ENCODE data around the gene SSTR4.
A peak's percentile ranks its signal among the peaks of the same experiment; 100 is the strongest.

Gene SSTR4

DNA sequence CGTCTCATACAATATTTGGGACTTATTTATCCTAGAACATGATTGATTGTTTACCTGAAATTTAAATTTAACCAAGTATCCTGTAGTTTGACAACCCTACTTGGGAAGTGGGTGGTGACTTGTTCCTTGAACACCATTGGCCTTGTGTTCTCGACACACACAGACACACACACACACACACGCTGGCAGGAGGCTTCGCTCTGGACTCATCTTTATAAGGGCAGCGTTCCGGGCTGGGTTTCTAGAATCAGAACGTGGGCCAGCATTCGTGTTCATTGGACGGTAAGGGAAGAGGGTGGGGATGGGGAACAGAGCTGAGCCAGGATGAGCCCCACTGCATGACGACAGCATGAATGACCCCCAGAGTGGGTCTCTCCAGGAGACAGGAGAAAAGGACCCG, 16.2 kb upstream of the SSTR4 start:
- DNase-seq, result no peak

DNA sequence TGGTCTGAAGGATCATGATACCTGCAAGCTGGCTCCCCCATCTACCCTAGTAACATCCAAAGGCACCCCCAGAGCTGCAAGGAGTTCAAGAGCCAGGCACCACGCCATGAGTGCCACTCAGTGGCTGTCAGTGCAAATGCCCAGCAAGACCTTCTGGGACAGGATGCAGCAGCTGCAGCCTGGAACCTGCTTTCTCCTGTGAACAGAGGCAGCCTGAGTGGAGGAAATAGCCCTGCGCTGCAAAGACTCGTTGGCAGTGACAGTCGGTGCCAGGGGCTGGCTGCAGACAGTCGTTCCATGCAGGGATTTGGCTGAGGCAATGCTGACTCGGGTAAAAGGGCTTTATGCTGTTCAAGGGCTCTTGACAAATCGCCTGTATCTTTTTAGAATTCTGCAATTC, 15.7 kb upstream of the SSTR4 start:
- no peak for DNase-seq

DNA sequence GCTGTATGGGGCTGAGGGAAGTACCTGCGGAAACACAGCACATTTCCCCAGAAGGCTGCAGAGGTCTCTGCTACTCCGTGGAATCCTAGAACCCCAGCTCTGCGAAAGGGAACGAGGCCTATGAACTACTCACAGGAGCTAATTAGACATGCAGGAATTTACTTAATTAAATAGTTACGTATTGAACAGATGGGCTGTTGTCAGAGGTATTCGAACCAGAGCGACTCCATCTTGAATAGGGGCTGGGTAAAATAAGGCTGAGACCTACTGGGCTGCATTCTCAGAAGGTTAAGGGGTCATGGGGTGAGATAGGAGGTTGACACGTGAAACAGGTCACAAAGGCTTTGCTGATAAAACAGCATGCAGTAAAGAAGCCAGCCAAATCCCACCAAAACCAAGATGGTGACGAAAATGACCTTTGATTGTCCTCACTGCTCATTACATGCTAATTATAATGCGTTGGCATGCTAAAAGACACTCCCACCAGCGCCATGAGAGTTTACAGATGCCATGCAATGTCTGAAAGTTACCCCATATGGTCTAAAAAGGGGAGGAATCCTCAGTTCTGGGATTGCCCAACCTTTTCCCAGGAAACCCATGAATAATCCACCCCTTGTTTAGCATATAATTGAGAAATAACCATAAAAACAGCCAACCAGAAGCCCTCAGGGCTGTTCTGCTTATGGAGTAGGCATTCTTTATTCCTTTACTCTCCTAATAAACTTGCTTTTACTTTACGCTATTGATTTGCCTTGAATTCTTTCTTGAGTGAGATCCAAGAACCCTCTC, 14.7 kb upstream of the SSTR4 start:
- no peak for DNase-seq

DNA sequence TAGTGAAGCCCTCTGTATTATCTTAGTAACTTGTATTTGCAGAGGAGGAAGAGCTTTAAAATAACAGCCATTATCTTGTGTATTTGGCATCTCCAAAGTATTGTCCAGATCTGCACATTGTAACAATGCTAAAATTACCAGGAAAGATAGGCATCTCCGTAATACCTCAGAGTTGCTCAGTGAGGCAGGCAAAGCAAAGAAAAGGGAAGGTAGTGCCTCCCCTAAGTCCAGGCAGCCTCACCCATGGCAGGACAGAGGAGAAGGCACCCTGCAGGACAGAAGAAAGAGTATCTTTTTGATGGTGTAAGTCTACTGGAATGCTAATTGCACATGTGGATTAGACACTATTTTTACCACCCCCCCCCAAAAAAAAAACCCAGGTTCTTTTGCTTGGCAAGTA, 13.6 kb upstream of the SSTR4 start:
- peak in 3 of 4 experiments; percentile 37 to 54 (median 43) for DNase-seq

DNA sequence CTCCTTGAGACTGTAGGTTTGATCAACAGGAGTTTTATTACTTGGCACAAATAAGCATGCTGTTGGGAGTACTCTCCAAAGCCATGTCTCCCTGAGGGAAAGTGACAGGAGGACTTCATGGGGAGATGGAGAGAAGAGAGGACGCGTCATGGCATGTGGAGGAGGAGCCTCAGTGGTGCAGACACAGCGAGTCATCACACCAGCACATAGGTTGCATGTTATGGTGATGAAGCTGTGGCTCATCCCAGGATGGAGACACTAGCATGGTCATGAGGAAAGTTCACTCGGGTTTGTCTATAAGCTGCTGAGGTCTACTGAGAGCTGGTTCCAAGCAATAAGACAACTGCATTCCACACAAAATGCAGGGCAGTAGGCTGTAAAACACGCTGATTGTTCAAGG, 13.2 kb upstream of the SSTR4 start:
- peak in 2 of 4 experiments; percentile 42 to 60 for DNase-seq

DNA sequence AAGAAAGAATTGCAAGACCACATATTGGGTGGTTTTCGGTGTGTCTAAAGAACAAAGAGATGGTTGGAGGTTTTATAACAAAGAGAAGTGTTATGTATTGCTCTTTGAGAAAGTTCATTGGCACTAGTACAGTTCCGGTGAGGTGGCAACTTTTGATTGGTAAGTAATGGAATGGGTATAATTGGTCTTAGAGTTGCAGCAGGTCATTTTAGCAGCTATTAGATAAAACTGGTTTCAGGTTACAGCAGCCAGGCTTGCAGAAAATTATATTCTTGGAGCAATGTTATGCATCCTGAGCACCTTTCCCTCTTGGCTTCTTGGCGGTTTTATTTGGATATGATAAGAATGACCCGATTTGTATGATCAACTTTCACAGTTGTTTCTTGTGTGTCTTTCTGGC, 12.3 kb upstream of the SSTR4 start:
- DNase-seq, result no peak

DNA sequence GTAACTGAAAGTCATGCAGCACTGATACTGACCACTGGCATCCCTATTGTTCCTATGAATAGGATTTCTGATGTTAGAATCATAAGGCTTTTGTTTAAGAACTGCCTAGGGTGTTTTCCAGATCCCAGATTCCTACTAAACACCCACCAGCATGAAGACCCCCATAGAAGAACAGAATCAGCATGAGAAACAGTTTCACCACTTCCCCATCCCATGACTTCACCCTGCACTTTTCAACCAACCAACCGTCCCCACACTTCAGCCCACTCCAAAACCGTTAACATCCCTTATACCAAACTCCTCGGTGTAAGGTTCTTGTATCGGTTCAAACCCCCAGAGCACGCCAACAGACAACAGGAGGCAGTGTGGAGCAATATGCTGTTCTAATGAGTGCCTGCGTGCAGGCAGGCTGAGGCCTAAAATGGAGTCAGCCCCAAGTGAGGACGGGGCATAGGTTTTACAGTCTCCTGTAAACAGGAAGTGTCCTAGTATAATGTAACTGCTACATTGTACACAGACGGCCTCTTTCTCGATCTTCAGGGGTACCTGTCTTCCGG, 11.4 kb upstream of the SSTR4 start:
- DNase-seq, result peak in 2 of 4 experiments; percentile 22 to 23

DNA sequence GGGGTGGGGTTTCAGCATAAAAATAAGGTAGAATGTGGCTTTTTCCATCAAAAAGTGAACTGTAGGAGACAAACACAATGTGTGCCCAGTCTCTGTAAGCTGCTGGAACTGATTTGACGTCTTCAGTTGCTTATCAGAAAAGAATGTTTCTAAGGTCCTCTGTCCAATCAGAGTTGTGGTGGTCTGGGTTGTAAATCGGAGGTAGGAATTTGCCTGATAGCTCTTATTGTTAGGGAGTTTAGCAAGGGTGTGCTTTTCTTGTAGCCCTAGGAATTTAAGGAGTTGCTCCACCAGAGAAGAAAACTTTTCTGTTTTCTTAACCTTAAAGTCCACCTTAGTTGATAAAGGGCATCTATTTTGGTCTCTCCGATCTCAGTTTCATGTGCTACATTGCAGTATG, 10.4 kb upstream of the SSTR4 start:
- DNase-seq, result no peak

DNA sequence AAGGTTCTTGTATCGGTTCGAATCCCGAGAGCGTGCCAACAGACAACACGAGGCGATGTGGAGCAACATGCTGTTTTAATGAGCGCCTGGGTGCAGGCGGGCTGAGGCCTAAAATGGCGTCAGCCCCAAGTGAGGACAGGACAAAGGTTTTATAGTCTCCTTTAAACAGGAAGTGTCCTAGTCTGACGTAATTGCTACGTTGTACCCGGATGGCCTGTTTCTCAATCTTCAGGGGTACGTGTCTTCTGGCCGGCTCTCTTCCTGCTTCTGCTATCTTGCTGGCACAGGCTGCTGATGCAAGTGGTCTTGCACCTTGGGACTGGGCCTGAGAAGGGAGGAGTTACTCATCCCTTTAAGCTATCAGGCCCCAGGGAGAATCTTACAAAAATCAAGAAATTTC, 9.6 kb upstream of the SSTR4 start:
- DNase-seq, result peak; percentile 87 to 94 (median 87)

DNA sequence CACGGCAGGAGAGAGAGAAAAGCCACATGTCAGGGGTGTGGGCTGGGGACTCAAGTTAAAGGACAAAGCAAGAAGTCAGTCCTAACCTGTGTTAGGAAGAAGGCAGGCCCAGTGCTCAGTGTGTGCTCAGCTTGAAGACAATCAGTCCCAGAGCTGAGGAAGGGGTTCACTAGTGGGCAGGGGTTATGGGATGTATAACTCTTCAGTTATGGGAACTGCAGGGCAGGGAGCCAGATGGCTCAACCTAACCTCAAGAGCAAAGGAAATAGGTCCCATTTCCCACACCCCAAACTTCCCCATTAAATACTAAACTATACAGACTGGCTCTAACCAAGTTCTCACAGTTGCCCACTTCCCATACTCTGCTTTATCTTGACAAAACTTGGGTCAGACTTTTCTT, 7.4 kb upstream of the SSTR4 start:
- peak; percentile 71 to 88 (median 82) for DNase-seq

DNA sequence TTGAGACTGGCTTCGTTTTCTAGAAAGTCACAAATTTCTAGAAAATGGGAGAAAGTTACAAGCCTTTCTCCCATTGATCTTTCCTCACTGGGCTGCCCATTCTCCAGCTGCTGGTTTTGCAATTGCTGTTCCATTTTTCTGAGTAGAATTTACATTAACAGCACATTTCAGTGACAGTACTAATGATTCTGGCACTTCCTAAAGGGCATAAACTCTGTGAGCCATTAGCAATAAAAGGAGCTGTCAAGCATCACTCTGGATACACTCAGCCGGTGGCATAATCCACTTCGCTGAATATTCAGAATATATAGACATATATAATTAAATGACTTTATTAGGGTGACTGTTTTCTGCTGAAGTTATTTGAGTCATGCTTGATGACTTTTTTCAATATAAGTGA, 6.7 kb upstream of the SSTR4 start:
- DNase-seq, result peak in 1 of 4 experiments; percentile 27

DNA sequence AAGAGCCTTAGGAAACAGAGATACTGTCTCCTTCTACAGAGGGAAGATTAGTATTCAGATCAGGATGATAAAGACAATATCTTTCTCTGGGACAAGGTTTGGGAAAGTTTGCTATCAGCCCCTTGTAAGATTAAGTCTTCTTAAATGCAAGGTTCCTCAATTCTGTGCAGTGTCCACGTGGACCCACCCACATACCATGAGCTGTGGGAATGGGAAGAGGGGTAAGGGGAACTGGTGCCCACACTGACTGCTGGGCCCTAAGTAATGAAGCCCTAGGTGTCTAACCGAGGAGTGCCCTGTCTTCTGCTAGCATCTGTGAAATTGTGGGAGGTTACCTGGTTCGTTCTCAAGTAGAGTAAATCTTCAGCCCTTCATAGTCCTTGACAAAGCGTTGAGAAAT, 5.8 kb upstream of the SSTR4 start:
- DNase-seq, result peak; percentile 70 to 89 (median 88)

DNA sequence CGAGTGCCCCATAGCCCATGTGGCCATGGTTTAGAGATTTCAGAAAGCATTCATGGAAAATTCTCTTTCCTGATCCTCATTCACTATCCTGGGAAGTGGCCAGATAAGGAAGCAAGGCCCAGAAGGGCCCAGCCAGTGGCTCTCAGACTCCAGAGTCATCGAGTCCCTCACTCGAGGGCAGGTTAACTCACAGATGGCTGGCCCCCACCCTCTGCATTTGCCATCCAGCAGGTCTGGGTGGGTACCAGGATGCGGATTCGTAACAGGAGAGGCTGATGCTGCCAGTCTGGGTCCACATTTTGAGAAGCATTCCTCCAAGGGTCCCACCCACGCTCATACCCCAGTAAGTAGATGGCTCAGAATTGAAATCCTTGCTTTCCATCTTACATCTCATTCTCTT, 3.8 kb upstream of the SSTR4 start:
- no peak for DNase-seq

DNA sequence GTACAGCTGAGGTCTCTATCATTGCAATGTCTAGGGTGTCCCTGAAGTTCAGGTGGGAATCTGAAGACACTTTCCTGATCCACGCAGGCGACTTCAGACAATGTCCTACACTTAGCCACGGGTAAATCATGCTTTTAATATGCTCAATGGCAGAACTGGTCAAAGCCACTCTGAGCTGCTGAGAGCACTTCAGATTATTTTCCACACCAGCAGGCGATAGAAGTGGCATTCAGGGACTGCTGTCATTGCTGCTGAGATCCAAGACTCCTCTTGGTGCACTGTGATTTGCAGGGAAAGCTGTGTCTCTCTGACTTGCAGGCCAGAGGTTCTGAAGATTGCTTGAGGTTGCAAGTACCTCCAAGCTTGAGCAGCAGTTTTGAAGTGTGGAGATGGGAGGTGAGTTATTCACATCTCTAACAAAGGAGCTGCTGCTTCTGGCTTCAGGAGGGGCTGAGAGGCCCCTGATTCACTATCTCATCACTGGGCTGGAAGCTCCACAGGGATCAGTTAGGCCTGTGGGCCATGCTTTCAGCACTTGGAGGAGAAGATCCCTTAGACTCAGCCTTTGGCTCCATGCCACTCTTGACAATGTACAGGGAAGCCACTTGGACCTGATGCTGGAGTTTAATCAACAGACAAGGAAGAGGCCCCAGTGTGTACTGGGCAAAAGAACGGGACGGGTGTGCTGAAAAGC, 2.9 kb upstream of the SSTR4 start:
- DNase-seq, result no peak

DNA sequence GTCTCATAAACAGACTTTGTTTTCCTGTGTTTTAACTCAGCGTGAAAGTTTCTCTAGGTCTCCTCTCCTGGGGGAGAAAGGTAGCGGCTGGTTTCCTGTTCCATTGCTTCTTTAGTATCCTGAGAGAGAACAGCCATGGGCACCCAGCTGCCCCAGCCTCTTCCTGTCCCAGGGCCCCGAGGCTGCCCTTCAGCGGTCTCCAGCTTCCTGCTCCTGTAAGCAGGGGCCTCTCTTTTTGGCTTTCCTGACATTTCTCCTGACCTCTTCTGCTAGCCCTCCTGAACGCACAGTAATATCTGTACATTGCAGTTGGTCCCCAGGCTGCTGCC, 2.4 kb upstream of the SSTR4 start:
- no peak for DNase-seq

DNA sequence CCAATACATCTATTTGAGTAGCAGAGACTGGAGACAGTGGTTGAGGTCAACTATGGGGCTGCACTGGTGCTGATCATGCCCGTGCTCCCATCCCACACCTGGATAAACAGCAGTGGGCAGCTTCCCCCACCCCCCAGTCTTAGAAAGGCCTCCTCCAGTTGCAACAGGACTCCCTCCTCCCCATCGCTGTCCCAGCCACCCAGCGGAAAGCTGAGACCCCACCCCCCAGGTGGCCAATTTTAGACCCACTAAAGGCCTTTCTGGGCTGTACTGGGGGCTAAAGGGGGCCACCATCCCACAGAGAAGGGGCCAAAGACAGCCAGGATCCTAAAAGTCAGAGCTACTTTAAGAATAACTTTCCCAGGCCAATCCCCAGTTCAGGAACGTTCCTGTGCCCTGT, 1.2 kb upstream of the SSTR4 start:
- no peak for DNase-seq

DNA sequence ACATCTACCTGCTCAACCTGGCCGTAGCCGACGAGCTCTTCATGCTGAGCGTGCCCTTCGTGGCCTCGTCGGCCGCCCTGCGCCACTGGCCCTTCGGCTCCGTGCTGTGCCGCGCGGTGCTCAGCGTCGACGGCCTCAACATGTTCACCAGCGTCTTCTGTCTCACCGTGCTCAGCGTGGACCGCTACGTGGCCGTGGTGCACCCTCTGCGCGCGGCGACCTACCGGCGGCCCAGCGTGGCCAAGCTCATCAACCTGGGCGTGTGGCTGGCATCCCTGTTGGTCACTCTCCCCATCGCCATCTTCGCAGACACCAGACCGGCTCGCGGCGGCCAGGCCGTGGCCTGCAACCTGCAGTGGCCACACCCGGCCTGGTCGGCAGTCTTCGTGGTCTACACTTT, 619 bp downstream of the SSTR4 start:
- no peak for DNase-seq

DNA sequence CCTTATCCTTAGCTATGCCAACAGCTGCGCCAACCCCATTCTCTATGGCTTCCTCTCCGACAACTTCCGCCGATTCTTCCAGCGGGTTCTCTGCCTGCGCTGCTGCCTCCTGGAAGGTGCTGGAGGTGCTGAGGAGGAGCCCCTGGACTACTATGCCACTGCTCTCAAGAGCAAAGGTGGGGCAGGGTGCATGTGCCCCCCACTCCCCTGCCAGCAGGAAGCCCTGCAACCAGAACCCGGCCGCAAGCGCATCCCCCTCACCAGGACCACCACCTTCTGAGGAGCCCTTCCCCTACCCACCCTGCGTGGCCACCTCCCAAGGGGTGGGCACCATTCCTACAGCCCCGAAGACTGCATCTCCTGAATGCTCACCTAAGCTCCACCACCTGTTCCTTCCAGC, 1.3 kb downstream of the SSTR4 start:
- DNase-seq, result no peak

DNA sequence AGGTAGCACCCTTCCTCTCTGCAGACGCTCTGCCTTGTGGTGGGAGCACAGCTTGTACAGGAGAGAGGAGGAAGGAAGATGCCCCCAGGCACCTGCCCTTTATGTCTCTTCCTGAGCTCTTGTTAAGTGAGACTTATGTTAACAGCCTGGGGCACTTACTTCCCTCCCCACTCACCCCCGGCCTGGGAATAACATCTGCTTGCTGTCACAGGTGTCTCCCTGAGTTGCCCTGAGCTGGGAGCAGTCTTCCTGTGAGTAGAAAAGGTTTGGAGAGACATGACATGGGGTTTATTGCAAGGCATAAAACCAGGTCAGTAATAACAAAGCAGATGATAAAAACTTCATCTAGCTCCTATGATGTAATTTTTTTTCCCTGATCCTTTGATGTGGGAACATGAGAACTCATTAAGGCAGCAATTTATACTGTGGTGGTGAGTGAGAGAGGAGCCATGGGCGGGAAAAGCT, 1.9 kb downstream of the SSTR4 start:
- no peak for DNase-seq

DNA sequence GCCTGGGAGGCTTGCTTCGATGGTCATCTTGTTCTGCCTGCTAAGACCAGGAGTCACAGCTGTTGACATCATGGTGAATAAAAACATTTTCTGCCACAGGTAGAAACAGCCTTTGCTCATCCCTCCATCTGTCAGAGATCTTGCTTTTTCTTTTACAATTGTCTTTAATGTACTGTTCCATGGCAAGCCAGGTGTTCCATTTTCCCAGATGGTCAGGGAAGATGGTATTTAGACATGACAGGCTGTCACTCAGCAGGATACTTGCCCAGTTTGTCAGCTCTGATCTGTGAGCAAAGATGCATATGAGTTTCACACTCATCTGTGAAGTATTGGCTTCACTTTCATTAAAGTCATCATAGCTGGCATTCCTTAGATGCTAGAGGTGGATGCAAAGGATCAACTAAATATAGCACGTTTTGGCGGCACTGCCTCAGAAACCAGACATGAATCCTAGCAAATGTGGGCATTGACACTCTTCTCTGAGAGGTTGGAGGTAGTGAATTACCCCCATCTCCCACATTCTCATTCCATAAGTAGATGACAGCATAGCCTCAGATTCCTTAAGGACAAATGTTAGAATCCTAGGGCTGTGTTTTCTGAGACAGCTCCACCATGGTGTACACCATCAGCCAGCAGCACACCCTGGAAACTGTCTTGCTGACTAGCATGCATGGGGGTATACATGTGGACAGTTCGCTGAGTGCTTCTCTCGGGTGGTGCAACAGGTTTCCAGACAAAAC, 4.2 kb downstream of the SSTR4 start:
- no peak for DNase-seq

DNA sequence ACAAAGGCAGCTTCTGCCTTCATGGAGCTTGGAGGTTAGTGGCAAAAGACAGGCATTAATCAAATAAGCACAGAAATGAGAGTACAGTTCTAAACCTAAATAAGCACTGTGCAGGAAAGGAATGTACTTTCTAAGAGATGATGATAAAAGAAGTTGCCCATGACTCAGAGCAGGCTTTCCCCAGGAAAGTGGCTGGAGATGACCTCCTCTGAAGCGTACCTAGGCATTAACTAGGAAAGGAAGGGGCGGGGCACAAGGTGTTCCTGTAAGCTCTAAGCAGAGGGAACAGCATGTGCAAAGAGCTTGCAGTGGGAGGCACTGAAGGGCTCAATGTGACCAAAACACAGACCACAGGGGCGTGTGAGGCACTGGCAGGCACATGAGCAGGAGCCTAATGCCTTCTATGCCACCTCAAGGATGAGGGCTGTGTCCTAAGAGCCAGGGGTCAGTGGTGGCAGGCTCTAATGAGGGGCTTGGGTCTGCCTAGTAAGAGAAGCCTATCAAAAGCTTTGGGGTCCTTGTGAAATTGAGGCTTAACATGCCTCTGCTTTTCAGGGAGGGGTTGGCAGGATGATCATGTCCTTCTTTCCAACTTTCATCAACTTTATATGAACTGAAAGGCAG, 4.9 kb downstream of the SSTR4 start:
- no peak for DNase-seq

DNA sequence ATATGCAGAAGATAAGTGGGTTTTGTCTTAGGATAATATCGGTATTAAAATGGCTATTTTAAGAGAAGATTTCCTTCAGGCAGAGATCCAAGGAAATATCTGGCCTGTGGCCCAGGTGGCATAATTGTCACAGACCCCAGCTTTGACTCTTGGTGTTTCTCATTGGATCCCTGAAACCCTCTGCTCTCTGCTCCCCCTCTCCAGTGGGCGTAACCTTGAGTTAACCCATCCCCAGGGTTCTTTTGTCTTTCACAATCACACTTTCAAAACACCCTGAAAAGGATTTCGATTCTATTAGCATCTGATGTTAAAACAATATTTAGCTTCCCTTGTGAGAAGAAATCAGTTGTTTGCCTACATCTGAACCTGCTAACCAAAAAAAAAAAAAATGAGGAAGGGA, 7.2 kb downstream of the SSTR4 start:
- DNase-seq, result no peak

DNA sequence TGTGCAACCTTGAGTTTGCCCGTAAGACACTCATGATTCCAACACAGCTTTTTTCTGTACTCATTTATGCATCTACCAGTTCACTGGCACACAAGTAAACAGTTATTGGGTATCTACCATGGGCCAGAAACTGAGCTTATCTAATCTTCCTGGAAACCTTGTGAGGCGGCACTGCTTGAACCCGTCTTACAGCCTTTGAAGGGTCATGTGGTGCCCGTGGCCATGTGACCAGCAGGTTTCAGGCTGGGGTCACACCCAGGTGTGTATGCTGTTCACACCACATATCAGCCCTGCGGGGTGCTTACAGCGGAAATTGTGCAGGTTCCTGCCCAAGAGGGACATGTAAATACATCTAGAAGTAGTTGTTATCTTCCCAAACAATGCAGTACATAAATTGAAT, 8.3 kb downstream of the SSTR4 start:
- DNase-seq, result no peak

All from suppressor macrophage (primary cell).